ENCODE measurements around the gene SH3BP1.

The SH3BP1 gene

DNA sequence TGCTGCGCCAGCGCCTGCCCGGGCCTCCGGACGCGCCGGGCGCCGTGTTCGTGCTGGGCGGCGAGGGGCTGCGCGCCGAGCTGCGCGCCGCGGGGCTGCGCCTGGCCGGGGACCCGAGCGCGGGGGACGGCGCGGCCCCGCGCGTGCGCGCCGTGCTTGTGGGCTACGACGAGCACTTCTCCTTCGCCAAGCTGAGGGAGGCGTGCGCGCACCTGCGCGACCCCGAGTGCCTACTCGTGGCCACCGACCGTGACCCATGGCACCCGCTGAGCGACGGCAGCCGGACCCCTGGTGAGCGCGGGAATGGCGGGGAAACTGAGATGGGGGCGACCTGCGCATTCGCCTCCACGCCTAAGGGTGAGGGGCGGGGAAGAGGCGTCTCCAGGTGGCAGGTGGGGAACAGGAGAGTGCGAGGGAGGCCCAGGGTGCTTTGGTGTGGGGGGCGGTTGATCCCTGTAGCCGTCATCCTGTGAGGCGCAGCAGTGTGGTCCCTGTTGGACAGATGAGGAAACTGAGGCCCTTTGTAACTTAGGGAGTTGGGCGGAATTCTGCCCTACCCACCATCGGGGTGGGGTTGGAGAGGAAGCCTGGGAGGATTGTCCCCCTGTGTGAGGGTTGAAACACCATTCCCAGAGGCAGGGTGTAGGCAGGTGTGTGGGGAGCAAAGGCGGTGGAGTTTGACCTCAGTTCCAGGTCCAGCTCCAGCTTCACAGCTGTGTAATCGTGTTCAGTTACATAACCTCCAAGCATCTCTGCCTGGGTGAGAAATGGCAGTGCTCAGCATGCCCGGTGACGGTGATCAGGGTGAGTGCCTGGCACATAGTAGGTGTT lies 19.8 kb downstream of the SH3BP1 start:
- no peak for DNase-seq (ENCODE audit: low read depth)

DNA sequence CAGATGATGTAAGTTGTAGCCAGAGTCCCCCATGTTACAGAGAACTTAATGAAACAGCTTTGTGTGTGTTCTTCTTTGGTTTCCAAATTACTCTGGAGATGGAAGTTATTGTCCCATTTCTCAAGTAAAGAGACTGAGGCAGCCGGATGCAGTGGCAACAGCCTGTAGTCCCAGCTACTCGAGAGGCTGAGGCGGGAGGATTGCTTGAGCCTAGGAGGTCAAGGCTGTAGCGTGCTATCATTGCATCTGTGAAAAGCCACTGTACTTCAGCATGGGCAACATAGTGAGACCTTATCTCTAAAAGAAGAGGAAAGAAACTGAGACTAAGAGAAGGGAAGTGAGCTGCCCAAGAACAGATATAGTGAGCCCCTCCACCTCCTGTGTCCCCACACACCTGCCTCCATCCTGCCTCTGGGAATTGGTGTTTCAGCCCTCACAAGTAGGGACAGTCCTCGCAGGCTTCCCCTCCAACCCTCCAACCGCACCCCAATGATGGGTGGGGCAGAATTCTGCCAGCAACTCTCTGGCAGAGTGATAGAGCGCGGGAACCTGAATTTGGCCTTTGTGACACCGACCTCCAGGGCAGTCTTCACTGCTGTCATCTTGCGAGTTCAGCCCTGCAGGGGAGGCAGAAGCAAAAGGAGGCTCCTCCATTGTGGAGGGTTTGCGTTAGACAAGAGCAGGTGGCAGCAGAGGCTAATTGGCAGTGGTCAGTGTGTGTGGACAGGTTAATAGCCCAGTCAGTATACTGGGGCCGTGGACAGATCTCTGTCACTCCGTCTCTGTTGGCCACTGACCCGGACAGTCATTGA lies 20.6 kb downstream of the SH3BP1 start:
- no peak for DNase-seq (ENCODE audit: low read depth)

GRCh38 chr22:37660709-37661045 lies 21.2 kb downstream of the SH3BP1 start:
- DNase-seq (ENCODE audit: low read depth), result no peak

GRCh38 chr22:37661160-37661924 lies 21.9 kb downstream of the SH3BP1 start:
- DNase-seq (ENCODE audit: low read depth), result no peak

DNA sequence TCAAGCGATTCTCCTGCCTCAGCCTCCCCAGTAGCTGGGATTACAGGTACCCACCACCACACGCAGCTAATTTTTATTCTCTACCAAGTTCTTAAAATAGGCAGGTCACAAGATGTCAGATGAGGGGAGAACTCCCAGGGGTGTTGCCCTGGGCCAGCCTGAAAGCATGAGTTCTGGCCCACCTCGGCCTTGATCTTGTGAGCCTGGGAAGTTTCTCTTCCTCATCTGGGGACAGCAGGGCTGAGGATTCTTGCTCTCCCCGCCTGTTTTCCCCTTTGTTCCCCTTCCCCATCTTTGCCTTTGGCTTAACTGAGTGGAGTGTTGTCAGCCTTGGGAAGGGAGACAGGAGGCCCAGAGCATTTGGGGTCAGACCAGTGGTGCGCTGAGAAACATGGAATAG lies 22.6 kb downstream of the SH3BP1 start:
- no peak for DNase-seq (ENCODE audit: low read depth)

DNA sequence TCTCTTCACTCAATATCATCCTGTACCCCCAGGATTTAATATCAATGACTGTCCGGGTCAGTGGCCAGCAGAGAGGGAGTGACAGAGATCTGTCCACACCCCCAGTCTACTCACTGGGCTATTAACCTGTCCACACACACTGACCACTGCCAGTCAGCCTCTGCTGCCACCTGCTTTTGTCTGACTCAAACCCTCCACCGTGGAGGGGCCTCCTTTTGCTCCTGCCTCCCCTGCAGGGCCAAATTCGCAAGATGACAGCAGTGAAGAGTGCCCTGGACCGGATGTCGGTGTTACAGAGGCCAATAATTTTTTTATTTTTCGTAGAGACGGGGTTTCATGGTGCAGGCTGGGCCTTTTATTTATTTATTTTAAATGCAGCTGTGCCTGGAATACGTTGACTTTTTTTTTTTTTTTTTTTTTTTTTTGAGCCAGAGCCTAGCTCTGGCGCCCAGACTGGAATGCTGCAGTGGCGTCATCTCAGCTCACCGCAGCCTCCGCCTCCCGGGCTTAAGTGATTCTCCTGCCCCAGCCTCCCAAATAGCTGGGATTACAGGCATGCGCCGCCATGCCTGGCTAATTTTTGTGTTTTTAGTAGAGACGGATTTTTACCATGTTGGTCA lies 24.2 kb downstream of the SH3BP1 start:
- DNase-seq (ENCODE audit: low read depth), result no peak

GRCh38 chr22:37664249-37665101 lies 25.0 kb downstream of the SH3BP1 start:
- DNase-seq (ENCODE audit: low read depth), result no peak

DNA sequence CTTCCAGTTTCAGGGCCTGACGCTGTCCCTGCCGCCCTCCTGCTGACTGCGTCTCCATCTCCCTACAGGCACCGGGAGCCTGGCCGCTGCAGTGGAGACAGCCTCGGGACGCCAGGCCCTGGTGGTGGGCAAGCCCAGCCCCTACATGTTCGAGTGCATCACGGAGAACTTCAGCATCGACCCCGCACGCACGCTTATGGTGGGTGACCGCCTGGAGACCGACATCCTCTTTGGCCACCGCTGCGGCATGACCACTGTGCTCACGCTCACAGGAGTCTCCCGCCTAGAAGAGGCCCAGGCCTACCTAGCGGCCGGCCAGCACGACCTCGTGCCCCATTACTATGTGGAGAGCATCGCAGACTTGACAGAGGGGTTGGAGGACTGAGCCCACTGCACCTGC lies 26.0 kb downstream of the SH3BP1 start:
- DNase-seq (ENCODE audit: low read depth), result no peak

DNA sequence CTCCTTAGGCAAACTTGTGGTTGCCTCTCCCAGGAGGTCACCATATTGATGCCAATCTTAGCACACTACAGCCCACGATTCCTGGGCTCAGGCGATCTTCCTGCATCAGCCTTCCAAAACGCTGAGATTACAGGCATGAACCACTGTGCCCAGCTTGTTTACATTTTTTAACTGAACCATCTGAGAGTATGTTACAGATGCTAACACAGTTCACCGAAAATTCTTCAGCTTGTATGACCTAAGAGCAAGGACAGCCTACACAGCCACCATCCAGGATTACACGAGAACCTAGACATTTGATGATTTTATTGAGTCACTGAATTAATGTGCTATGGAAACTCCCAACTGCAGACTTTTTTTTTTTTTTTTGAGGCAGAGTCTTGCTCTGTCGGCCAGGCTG lies 30.1 kb downstream of the SH3BP1 start:
- no peak for DNase-seq (ENCODE audit: low read depth)

DNA sequence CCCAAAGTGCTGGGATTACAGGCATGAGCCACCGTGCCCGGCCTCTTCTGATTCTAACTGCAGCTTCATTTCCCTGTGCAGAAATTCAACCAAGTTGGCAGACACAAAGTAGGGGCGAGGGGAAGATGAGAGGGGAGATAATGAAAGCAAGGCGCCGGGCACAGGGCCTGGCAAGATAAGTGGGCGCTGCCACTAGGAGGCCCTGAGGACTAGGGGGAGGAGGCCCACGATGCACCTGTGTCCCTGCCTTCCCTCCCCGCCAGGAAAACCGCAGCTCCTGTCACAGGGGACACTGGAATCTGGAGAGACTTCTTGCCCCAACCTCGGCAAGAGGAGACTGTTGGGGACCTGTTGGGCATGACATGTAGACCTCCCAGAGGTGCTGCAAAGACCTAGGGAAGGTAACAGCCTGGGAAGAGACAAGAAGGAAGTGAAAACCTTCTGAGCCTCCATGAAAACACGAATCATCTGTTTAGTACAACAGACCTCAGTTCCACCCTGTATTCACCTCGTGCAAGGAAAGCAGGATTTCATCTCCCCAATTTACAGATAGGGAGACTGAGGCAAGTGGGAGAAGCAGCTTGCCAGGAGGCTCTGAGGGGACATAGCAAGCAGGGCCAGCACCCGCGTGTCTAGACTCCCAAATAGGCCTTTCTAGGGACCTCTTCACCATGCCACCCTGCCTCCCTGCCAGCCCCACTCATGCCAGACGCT lies 32.9 kb downstream of the SH3BP1 start:
- DNase-seq (ENCODE audit: low read depth), result no peak

DNA sequence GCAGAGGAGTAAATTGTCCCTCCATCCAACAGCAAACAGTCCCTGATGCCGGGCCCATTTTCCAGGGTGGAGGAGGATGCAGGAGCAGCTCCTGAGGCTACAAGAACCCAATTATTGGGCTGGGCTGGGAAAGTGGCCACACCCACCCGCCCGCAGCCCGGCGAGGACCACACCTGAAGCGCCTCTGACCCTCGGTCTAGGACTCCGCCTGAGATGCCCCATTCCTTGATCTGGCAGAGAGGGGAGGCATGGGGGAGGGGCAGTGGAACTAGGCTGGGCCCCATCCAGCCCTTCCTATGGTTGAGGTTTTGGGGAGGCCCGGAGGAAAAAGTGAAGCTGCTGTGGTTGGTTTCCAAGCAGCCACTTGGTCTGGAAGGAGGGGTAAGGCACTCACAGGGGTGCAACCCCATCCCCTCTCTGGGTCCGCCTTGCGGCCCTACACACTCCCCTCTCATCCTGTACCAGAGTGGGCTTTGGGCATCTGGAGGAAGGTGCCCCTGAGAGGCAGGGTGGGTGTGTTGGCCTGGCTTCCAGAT lies 33.5 kb downstream of the SH3BP1 start:
- no peak for DNase-seq (ENCODE audit: low read depth)

GRCh38 chr22:37674248-37674647 lies 34.8 kb downstream of the SH3BP1 start:
- no peak for DNase-seq (ENCODE audit: low read depth)

GRCh38 chr22:37674951-37675929 lies 35.8 kb downstream of the SH3BP1 start, which contains the start of gene LGALS1:
LGALS1 (plus strand) TSS chr22:37675636; CDS start chr22:37675703, 67 bp downstream.
- peak; percentile 96 for DNase-seq (ENCODE audit: low read depth)

GRCh38 chr22:37675930-37676735 lies 36.7 kb downstream of the SH3BP1 start:
- DNase-seq (ENCODE audit: low read depth), result no peak

- peak; percentile 92 for DNase-seq (ENCODE audit: low read depth)
Measured at GRCh38 chr22:37676736-37677492, 37.4 kb downstream of the SH3BP1 start.

- DNase-seq (ENCODE audit: low read depth), result no peak
Measured at GRCh38 chr22:37677493-37677974, 38.1 kb downstream of the SH3BP1 start.

GRCh38 chr22:37678372-37678771 lies 38.9 kb downstream of the SH3BP1 start:
- no peak for DNase-seq (ENCODE audit: low read depth)

Measured in stromal cell of bone marrow (primary cell).